HG02981 (cell line): ENCODE measurements around the gene DHRSX.
"Not testable (repeated sequence)": the region's sequence is repeated elsewhere in the genome, so short reads cannot be mapped to it uniquely, and the experiment has no call there.

Source experiments
- ATAC-seq: cut with Tn5 transposase; IDR thresholded peaks from one replicate; pipeline ENCODE4 v1.9.1; 2021; ENCODE audit warnings: mild to moderate bottlenecking, moderate library complexity; ENCODE audit not compliant: unreplicated experiment

Gene DHRSX

GRCh38 chrX:2240761-2241160, 260.0 kb downstream of the DHRSX start:
- not testable (repeated sequence) for ATAC-seq

GRCh38 chrX:2237976-2238375, 262.8 kb downstream of the DHRSX start:
- no peak for ATAC-seq

- ATAC-seq: no peak
Observed at GRCh38 chrX:2231570-2232192, 269.1 kb downstream of the DHRSX start.

GRCh38 chrX:2230457-2230856, 270.3 kb downstream of the DHRSX start:
- ATAC-seq: no peak

GRCh38 chrX:2228536-2228935, 272.2 kb downstream of the DHRSX start:
- ATAC-seq: no peak

- ATAC-seq: no peak
Observed at GRCh38 chrX:2226906-2227656, 273.7 kb downstream of the DHRSX start.

- no peak for ATAC-seq
Observed at GRCh38 chrX:2226182-2226581, 274.6 kb downstream of the DHRSX start.

- no peak for ATAC-seq
Observed at GRCh38 chrX:2224597-2225235, 276.1 kb downstream of the DHRSX start.

GRCh38 chrX:2224161-2224560, 276.6 kb downstream of the DHRSX start:
- ATAC-seq: no peak

GRCh38 chrX:2220829-2221567, 279.8 kb downstream of the DHRSX start:
- ATAC-seq: no peak

- no peak for ATAC-seq
Observed at GRCh38 chrX:2220296-2220695, 280.5 kb downstream of the DHRSX start.

- not testable (repeated sequence) for ATAC-seq
Observed at GRCh38 chrX:2214138-2214823, 286.5 kb downstream of the DHRSX start.

- ATAC-seq: not testable (repeated sequence)
Observed at GRCh38 chrX:2211667-2212066, 289.1 kb downstream of the DHRSX start.

GRCh38 chrX:2193273-2193592, 307.5 kb downstream of the DHRSX start:
- no peak for ATAC-seq

GRCh38 chrX:2192584-2193272, 308.0 kb downstream of the DHRSX start:
- ATAC-seq: no peak

- no peak for ATAC-seq
Observed at GRCh38 chrX:2188840-2189239, 311.9 kb downstream of the DHRSX start.

- ATAC-seq: no peak
Observed at GRCh38 chrX:2188330-2188792, 312.4 kb downstream of the DHRSX start.

GRCh38 chrX:2187352-2188115, 313.2 kb downstream of the DHRSX start:
- ATAC-seq: no peak

- ATAC-seq: no peak
Observed at GRCh38 chrX:2185341-2186082, 315.3 kb downstream of the DHRSX start.
